H1 (cell line): ENCODE measurements around the gene FBXO21.

Experiments
- CBX5 ChIP-seq: fragments of 300-800, 300-1000 bp; sonication (generic); IDR thresholded peaks from 2 replicates; pipeline ENCODE4 v1.7.1; 2016; ENCODE audit warnings: antibody characterized with exemption, low read length, low read depth
- CTCF ChIP-seq, 3 experiments: IDR thresholded peaks; 1 replicate in 2 of 3; 2 replicates in 1 of 3; pipeline versions ENCODE4 v1.5.1 to v1.6.1; 2011; ENCODE audit warnings: low read length in 3 of 3, mild to moderate bottlenecking in 3 of 3, inconsistent platforms in 2 of 3, low read depth in 1 of 3, moderate library complexity in 1 of 3; ENCODE audit not compliant: insufficient read depth in 1 of 3; ENCODE audit errors: control extremely low read depth in 1 of 3
- E2F6 ChIP-seq: IDR thresholded peaks from 2 replicates; pipeline ENCODE4 v1.6.1; 2012; ENCODE audit warnings: inconsistent platforms
- EZH2 ChIP-seq: fragments of 200-600 bp; sonication (generic); IDR thresholded peaks from 2 replicates; pipeline ENCODE4 v1.7.1; 2012; ENCODE audit warnings: low read depth, mild to moderate bottlenecking, moderate library complexity, low read length, inconsistent platforms; ENCODE audit not compliant: severe bottlenecking
- JUN ChIP-seq: IDR thresholded peaks from 2 replicates; pipeline ENCODE4 v1.6.1; 2011; ENCODE audit warnings: low read depth, mild to moderate bottlenecking, improper control_type of control experiment, low read length
- KDM1A ChIP-seq: fragments of 200-600, 300-600 bp; sonication (generic); IDR thresholded peaks from 2 replicates; pipeline ENCODE4 v1.7.1; 2016; ENCODE audit warnings: mild to moderate bottlenecking, low read length, borderline replicate concordance
- POLR2A ChIP-seq, 2 experiments: IDR thresholded peaks; 1 replicate in 1 of 2; 2 replicates in 1 of 2; pipeline ENCODE4 v1.6.1; 2011; ENCODE audit warnings: low read depth in 2 of 2, low read length in 2 of 2, mild to moderate bottlenecking in 2 of 2; ENCODE audit errors: control extremely low read depth in 1 of 2
- RAD21 ChIP-seq, 2 experiments: IDR thresholded peaks in 1 of 2; conservative IDR thresholded peaks in 1 of 2; 2 replicates each; pipeline ENCODE4 v1.6.1; 2011; ENCODE audit warnings: low read depth in 2 of 2, low read length in 2 of 2, improper control_type of control experiment in 1 of 2, inconsistent platforms in 1 of 2, mild to moderate bottlenecking in 1 of 2, moderate library complexity in 1 of 2
- RNF2 ChIP-seq: fragments of 200-900, 300-1000 bp; sonication (generic); IDR thresholded peaks from 2 replicates; pipeline ENCODE4 v1.7.1; 2016; ENCODE audit warnings: borderline replicate concordance, low read depth, mild to moderate bottlenecking, antibody characterized with exemption, low read length; ENCODE audit not compliant: poor library complexity, severe bottlenecking; ENCODE audit errors: missing control alignments
- SUZ12 ChIP-seq: fragments of 200-600 bp; sonication (generic); IDR thresholded peaks from 2 replicates; pipeline ENCODE4 v1.6.1; 2012; ENCODE audit warnings: mild to moderate bottlenecking, inconsistent platforms, low read length, moderate library complexity, mixed read lengths
- YY1 ChIP-seq: IDR thresholded peaks from 2 replicates; pipeline ENCODE4 v1.6.1; 2011; ENCODE audit warnings: low read depth, mild to moderate bottlenecking, low read length
- TF ChIP-seq, protein P1 (sequence below): IDR thresholded peaks from 2 replicates; pipeline ENCODE4 v1.6.1; 2012; ENCODE audit warnings: low read length, inconsistent platforms

DNA sequence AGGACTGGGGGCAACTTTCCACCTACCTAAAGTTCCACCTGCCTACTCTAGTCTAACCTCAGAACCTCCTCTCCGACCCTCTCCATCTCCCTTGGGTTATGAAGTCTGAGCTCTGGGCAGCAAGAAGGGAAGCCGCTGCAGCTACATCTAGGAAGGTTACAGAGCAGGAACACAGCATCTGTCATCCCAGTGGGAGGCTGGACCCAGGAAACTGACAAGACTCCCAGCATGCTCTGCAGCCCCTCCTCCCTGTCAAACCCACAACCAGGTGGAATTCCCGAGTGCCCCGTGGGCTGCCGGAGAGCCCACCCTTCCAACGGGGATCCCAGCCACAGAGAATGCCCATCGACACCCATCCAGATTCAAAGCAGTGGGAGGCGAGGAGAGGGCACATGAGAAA lies 93.1 kb downstream of the FBXO21 start:
- TF ChIP-seq KDM1A (no peak), POLR2A (IDR thresholded peaks at IDR 0.05; ENCODE audit: control extremely low read depth in 1 of 2, low read depth in 2 of 2, low read length in 2 of 2) (no peak), E2F6 (no peak), RAD21 (IDR thresholded peaks at IDR 0.05 in 1 of 2, conservative IDR thresholded peaks at IDR 0.05 in 1 of 2; ENCODE audit: low read depth in 2 of 2, low read length in 2 of 2) (no peak), CTCF (IDR thresholded peaks at IDR 0.05; ENCODE audit: control extremely low read depth in 1 of 3, insufficient read depth in 1 of 3, low read depth in 1 of 3, low read length in 3 of 3) (no peak), EZH2 (no peak), SUZ12 (no peak), YY1 (no peak), JUN (no peak), CBX5 (no peak), RNF2 (no peak)
- TF ChIP-seq, protein P1, sequence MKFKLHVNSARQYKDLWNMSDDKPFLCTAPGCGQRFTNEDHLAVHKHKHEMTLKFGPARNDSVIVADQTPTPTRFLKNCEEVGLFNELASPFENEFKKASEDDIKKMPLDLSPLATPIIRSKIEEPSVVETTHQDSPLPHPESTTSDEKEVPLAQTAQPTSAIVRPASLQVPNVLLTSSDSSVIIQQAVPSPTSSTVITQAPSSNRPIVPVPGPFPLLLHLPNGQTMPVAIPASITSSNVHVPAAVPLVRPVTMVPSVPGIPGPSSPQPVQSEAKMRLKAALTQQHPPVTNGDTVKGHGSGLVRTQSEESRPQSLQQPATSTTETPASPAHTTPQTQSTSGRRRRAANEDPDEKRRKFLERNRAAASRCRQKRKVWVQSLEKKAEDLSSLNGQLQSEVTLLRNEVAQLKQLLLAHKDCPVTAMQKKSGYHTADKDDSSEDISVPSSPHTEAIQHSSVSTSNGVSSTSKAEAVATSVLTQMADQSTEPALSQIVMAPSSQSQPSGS: no peak
